CD4-positive, CD25-positive, alpha-beta regulatory T cell (primary cell): ENCODE results near the gene INPP4A. TPM values are rescaled to one million over a fixed set of nuclear protein-coding genes. Genes with fewer than 3 reads are reported as not detected.

Source experiments
- ATAC-seq, 2 donors: fragments of 150-1000 bp; cut with Tn5 transposase; one replicate each; pipeline ENCODE4 v1.10.0; 2021; ENCODE audit warnings: low read depth in 2 of 2, moderate number of reproducible peaks in 2 of 2, moderate library complexity in 1 of 2
- DNase-seq, 3 donors: peaks; one replicate each; pipeline versions ENCODE4 v3.0.0 to v3.0.0-alpha.2; 2012 to 2022; ENCODE audit warnings: mixed read lengths in 1 of 3
- H3K27ac ChIP-seq: one replicate; pipeline ENCODE4 v1.7.0; 2013; ENCODE audit warnings: mild to moderate bottlenecking, low read length; ENCODE audit not compliant: insufficient read depth, poor library complexity, severe bottlenecking
- H3K27me3 ChIP-seq: one replicate; pipeline ENCODE4 v1.7.0; 2013; ENCODE audit warnings: low read length; ENCODE audit not compliant: control insufficient read depth, insufficient read depth
- H3K36me3 ChIP-seq: one replicate; pipeline ENCODE4 v1.7.0; 2013; ENCODE audit warnings: mild to moderate bottlenecking, low read length, moderate library complexity; ENCODE audit not compliant: control insufficient read depth, insufficient read depth
- H3K4me1 ChIP-seq: 2 replicates; pipeline ENCODE4 v1.7.0; 2013; ENCODE audit warnings: mild to moderate bottlenecking, low read length; ENCODE audit not compliant: insufficient read depth, control insufficient read depth, poor library complexity, severe bottlenecking
- H3K4me3 ChIP-seq: one replicate; pipeline ENCODE4 v1.7.0; 2013; ENCODE audit warnings: low read depth, mild to moderate bottlenecking, low read length, moderate library complexity
- H3K9me3 ChIP-seq, 2 experiments: 1 replicate in 1 of 2; 2 replicates in 1 of 2; pipeline ENCODE4 v1.7.0; 2013; ENCODE audit warnings: low read length in 2 of 2, mild to moderate bottlenecking in 1 of 2, moderate library complexity in 1 of 2; ENCODE audit not compliant: control insufficient read depth in 2 of 2
- H3K27ac Mint-ChIP-seq, 3 donors: one replicate each; pipeline ENCODE4 v1.8.0; 2020 to 2022; ENCODE audit warnings: mild to moderate bottlenecking in 3 of 3, mixed read lengths in 3 of 3, moderate library complexity in 2 of 3
- H3K27me3 Mint-ChIP-seq: one replicate; pipeline ENCODE4 v1.8.0; 2022; ENCODE audit warnings: mild to moderate bottlenecking, mixed read lengths
- H3K36me3 Mint-ChIP-seq: one replicate; pipeline ENCODE4 v1.8.0; 2020; ENCODE audit warnings: mixed read lengths
- H3K4me1 Mint-ChIP-seq, 4 donors: one replicate each; pipeline ENCODE4 v1.8.0; 2020 to 2022; ENCODE audit warnings: mixed read lengths in 4 of 4, mild to moderate bottlenecking in 1 of 4
- H3K4me3 Mint-ChIP-seq, 4 donors: one replicate each; pipeline ENCODE4 v1.8.0; 2020 to 2022; ENCODE audit warnings: mild to moderate bottlenecking in 4 of 4, mixed read lengths in 4 of 4, moderate library complexity in 3 of 4
- H3K9me3 Mint-ChIP-seq, 7 donors: one replicate each; pipeline ENCODE4 v1.8.0; 2020 to 2022; ENCODE audit warnings: mixed read lengths in 7 of 7, mild to moderate bottlenecking in 3 of 7, moderate library complexity in 2 of 7
- polyA plus RNA-seq, 4 donors: library from polyadenylated mRNA; unstranded; fragments of 300-500 nt; fragmentation: Illumina TruSeq; gene quantifications; one replicate each; pipeline ENCODE4 v1.2.3, GENCODE V29; 2021
- total RNA-seq: library from RNA; stranded (reverse); gene quantifications from one replicate; pipeline ENCODE4 v1.2.3, GENCODE V29; 2022

The INPP4A gene
- total RNA-seq (106 TPM), polyA plus RNA-seq (10 to 100 TPM; 27.9 to 36.3 (median 30.7) TPM)

GRCh38 chr2:98444436-98445176 lies at the start of gene INPP4A:
Gene INPP4A (plus strand): TSS chr2:98444858. CDS start chr2:98520049, 75,191 bp downstream.
- ATAC-seq = peak; percentile 84
- Histone ChIP-seq H3K27me3 (no peaks in the 10 kb centered on the region), H3K4me3 (peak within 1 kb of the TSS; percentile 93), H3K4me1 (peaks cover 40% of the 10 kb centered on the region), H3K27ac (peak within 1 kb of the TSS; percentile 80), H3K36me3 (no peaks in the 10 kb centered on the region), H3K9me3 (peaks cover 9 to 11% of the 10 kb centered on the region in 2 experiments)
- peak within 1 kb of the TSS; percentile 91 to 97 (median 96) for H3K4me3 Mint-ChIP-seq
- H3K27me3 Mint-ChIP-seq = no peaks in the 10 kb centered on the region
- peaks cover 0 to 9% (median 2%) of the 10 kb centered on the region in 7 donors for H3K9me3 Mint-ChIP-seq
- DNase-seq = peak; percentile 73 to 80 (median 79)
- peak within 1 kb of the TSS; percentile 70 to 97 (median 96) for H3K27ac Mint-ChIP-seq
- H3K4me1 Mint-ChIP-seq = peaks cover 23 to 45% (median 34%) of the 10 kb centered on the region in 4 donors
- H3K36me3 Mint-ChIP-seq = no peaks in the 10 kb centered on the region

DNA sequence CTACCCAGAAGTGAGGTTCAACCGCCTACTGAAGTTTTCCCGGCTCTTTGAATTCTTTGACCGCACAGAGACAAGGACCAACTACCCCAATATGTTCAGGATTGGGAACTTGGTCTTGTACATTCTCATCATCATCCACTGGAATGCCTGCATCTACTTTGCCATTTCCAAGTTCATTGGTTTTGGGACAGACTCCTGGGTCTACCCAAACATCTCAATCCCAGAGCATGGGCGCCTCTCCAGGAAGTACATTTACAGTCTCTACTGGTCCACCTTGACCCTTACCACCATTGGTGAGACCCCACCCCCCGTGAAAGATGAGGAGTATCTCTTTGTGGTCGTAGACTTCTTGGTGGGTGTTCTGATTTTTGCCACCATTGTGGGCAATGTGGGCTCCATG lies 48.7 kb upstream of the INPP4A start:
- Histone ChIP-seq H3K4me3 (no peak overlapping the region), H3K27ac (no peak overlapping the region), H3K36me3 (no peaks in the 10 kb centered on the region), H3K9me3 (no peaks in the 10 kb centered on the region), H3K4me1 (no peaks in the 10 kb centered on the region), H3K27me3 (peaks cover 11% of the 10 kb centered on the region)
- no peak overlapping the region for H3K27ac Mint-ChIP-seq
- ATAC-seq (no peak), DNase-seq (no peak)
- peaks cover 37% of the 10 kb centered on the region for H3K27me3 Mint-ChIP-seq
- H3K9me3 Mint-ChIP-seq = peaks cover 0 to 2% (median 0%) of the 10 kb centered on the region in 7 donors
- no peaks in the 10 kb centered on the region for H3K4me1 Mint-ChIP-seq
- no peak overlapping the region for H3K4me3 Mint-ChIP-seq
- H3K36me3 Mint-ChIP-seq = no peaks in the 10 kb centered on the region

DNA sequence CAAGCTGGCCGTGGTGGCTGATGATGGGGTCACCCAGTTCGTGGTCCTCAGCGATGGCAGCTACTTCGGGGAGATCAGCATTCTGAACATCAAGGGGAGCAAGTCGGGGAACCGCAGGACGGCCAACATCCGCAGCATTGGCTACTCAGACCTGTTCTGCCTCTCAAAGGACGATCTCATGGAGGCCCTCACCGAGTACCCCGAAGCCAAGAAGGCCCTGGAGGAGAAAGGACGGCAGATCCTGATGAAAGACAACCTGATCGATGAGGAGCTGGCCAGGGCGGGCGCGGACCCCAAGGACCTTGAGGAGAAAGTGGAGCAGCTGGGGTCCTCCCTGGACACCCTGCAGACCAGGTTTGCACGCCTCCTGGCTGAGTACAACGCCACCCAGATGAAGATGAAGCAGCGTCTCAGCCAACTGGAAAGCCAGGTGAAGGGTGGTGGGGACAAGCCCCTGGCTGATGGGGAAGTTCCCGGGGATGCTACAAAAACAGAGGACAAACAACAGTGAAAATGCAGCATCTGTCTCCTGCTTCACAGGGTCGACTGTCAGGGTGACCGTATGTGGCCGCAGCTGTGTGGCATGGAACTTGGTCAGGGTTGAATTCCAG lies 47.8 kb upstream of the INPP4A start:
- Mint-ChIP-seq H3K27me3 (peaks cover 45% of the 10 kb centered on the region), H3K36me3 (no peaks in the 10 kb centered on the region), H3K4me1 (no peaks in the 10 kb centered on the region), H3K9me3 (no peaks in the 10 kb centered on the region), H3K27ac (peak overlapping the region in 1 of 3 donors; percentile 21), H3K4me3 (no peak overlapping the region)
- Histone ChIP-seq H3K27ac (no peak overlapping the region), H3K4me3 (no peak overlapping the region), H3K9me3 (no peaks in the 10 kb centered on the region), H3K4me1 (no peaks in the 10 kb centered on the region), H3K27me3 (peaks cover 12% of the 10 kb centered on the region), H3K36me3 (no peaks in the 10 kb centered on the region)
- no peak for ATAC-seq
- no peak for DNase-seq

GRCh38 chr2:98399140-98399539 lies 45.5 kb upstream of the INPP4A start:
- Mint-ChIP-seq H3K27ac (no peak overlapping the region), H3K27me3 (peaks cover 50% of the 10 kb centered on the region), H3K36me3 (no peaks in the 10 kb centered on the region), H3K4me1 (no peaks in the 10 kb centered on the region), H3K4me3 (no peak overlapping the region), H3K9me3 (no peaks in the 10 kb centered on the region)
- no peak for DNase-seq
- Histone ChIP-seq H3K27me3 (peaks cover 17% of the 10 kb centered on the region), H3K27ac (no peak overlapping the region), H3K4me1 (no peaks in the 10 kb centered on the region), H3K4me3 (no peak overlapping the region), H3K9me3 (no peaks in the 10 kb centered on the region), H3K36me3 (no peaks in the 10 kb centered on the region)
- ATAC-seq = no peak

GRCh38 chr2:98403878-98404277 lies 40.8 kb upstream of the INPP4A start:
- DNase-seq (no peak), ATAC-seq (no peak)
- no peak overlapping the region for H3K4me3 ChIP-seq
- Mint-ChIP-seq H3K4me1 (no peaks in the 10 kb centered on the region), H3K4me3 (no peak overlapping the region), H3K27me3 (peaks cover 46% of the 10 kb centered on the region), H3K36me3 (no peaks in the 10 kb centered on the region), H3K27ac (no peak overlapping the region), H3K9me3 (no peaks in the 10 kb centered on the region)
- no peaks in the 10 kb centered on the region for H3K36me3 ChIP-seq
- H3K27me3 ChIP-seq = peaks cover 17% of the 10 kb centered on the region
- H3K9me3 ChIP-seq = no peaks in the 10 kb centered on the region
- H3K27ac ChIP-seq = no peak overlapping the region
- no peaks in the 10 kb centered on the region for H3K4me1 ChIP-seq

DNA sequence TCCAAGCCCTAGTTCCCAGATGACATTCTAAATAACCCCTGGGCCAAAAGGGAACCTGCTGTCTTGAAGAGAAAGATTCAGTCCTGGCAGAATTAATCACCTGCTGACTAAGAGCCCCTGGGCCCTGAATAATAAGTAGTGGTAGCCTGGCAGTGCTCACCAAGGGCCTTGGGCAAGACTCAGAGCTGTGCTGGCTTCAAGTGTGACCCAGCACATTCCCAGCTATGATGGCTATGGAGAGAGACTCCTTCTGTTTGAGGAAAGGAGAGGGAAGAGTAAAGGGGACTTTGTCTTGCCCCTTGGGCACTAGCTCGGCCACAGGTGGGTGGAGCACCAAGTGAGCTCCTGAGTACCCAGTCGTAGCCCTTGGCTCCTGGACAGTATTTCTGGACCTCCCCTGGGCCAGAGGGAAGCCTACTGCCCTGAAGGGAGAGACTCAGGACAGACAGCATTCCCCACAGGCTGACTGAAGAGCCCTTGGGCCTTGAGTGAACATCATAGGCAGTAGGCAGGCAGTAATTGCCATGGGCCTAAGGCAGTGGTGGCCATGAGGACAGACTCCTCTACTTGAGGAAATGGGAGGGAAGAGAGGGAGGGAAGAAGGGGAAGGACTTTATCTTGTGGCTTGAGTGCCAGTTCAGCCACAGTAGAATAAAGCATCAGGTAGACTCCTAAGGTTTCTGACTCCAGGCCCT lies 40.0 kb upstream of the INPP4A start:
- DNase-seq (no peak), ATAC-seq (no peak)
- Mint-ChIP-seq H3K9me3 (no peaks in the 10 kb centered on the region), H3K27me3 (peaks cover 46% of the 10 kb centered on the region), H3K27ac (no peak overlapping the region), H3K36me3 (no peaks in the 10 kb centered on the region), H3K4me1 (no peaks in the 10 kb centered on the region), H3K4me3 (no peak overlapping the region)
- H3K36me3 ChIP-seq = no peaks in the 10 kb centered on the region
- H3K27me3 ChIP-seq = peaks cover 13% of the 10 kb centered on the region
- H3K27ac ChIP-seq = no peak overlapping the region
- H3K4me3 ChIP-seq = no peak overlapping the region
- H3K9me3 ChIP-seq = no peaks in the 10 kb centered on the region
- no peaks in the 10 kb centered on the region for H3K4me1 ChIP-seq

- no peaks in the 10 kb centered on the region for H3K4me1 ChIP-seq
- no peaks in the 10 kb centered on the region for H3K9me3 ChIP-seq
- no peaks in the 10 kb centered on the region for H3K36me3 Mint-ChIP-seq
- H3K36me3 ChIP-seq = no peaks in the 10 kb centered on the region
- H3K27ac Mint-ChIP-seq = no peak overlapping the region
- no peaks in the 10 kb centered on the region for H3K4me1 Mint-ChIP-seq
- no peak overlapping the region for H3K4me3 ChIP-seq
- H3K9me3 Mint-ChIP-seq = no peaks in the 10 kb centered on the region
- no peak overlapping the region for H3K4me3 Mint-ChIP-seq
- no peak overlapping the region for H3K27ac ChIP-seq
- DNase-seq (no peak), ATAC-seq (no peak)
- H3K27me3 ChIP-seq = peaks cover 12% of the 10 kb centered on the region
- H3K27me3 Mint-ChIP-seq = peaks cover 48% of the 10 kb centered on the region
Measured at GRCh38 chr2:98405301-98405700, 39.4 kb upstream of the INPP4A start.
